Measurements from ENCODE around the gene MBIP. TPM values are rescaled to one million over a fixed set of nuclear protein-coding genes. Genes with fewer than 3 reads are reported as not detected.

The MBIP gene
- total RNA-seq, 1 donor from 2014 or later = 24.5 TPM

GRCh38 chr14:36271222-36271621 lies 49.2 kb downstream of the MBIP start:
- DNase-seq (ENCODE audit: low spot score in 2 of 2) = no peak
- FAIRE-seq = no peak

DNA sequence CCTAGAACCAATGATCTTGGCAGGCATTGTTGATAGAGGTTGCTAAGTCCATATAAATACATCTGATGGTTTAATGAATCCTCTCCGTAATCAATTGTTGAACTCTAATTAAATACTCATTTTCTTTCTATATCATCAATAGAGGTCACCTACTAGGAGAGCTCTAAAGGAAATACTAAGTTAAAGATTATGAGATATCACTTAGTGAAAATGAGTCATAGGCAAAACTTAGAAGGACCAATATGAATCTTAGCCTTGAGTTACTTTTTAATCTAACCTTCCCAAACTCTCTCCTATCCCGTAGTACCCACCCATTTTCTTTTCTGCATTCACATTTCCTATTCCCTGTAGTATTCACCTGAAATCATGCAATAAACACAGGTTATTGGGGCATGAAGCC lies 50.2 kb downstream of the MBIP start:
- DNase-seq (ENCODE audit: low spot score in 2 of 2) (no peak), FAIRE-seq (no peak)

GRCh38 chr14:36268121-36268520 lies 52.3 kb downstream of the MBIP start:
- DNase-seq (ENCODE audit: low spot score in 2 of 2) (no peak), FAIRE-seq (no peak)

DNA sequence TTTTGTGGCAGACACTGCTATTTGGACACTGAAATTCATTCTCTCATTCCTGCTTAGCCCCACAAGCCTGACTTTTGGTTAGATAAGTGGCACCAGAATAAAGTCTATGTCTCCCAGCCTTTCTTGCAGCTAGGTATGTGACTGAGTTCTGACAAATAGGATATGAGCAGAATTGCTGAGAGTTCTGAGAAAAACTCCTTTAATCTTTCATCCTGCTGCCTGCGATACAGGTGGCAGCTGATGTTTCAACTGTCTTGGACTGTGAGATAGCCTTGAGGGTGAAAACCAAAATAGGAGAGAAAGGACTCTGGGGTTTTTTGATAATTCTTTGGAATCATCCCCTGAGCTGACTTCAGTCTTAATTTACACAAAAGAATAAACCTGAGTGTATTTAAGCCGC lies 55.8 kb downstream of the MBIP start:
- DNase-seq (ENCODE audit: low spot score in 2 of 2) = no peak
- FAIRE-seq = no peak

DNA sequence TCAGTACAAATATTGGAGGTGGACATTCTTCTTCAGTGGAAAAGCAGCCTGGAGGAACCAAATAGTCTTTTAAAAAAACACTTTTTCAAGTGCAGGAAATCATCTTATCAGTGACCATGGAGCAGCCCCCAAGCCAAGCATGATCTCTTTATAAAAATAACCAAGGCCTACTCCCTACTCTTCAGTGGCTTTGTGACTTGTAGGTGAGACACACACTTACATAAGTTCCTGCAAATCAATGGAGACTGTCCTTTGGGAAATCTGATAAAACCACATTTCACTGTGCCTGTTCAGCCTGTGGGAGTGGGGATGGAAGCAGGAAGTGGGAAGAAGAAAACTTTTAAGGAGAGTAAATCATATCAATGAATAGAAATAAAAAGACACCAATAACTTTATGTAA lies 56.3 kb downstream of the MBIP start:
- FAIRE-seq (no peak), DNase-seq (ENCODE audit: low spot score in 2 of 2) (no peak)

DNA sequence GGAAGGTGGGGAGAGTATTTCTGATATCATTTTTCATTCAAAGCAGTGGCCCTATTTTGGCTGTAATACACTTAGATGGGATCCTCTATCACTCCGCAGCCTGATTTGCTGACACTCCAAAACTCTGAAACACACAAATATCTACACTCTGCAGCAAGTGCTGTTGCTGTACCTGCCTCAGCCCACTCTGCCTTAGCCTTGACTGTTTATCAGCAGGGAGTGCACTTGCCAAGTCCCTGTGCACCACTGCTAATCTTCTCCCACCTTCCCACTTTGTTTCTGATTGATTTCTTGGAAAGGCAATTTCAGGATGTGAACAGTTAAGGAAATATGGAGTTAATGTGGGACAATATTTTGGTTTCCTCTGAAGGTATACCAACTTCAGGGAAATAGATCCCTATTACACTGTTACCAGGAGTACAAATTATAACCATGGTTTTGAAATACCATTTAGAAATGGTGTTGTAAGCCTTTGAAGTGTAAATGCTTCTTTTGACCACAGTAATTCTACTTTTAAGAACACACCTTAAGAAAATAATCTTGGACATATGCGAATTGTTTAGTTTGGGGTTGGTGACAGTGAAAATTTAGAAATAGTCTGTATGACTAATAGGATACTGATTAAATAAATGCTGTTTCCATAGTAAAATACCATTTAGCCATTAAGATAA lies 59.3 kb downstream of the MBIP start:
- no peak for FAIRE-seq

DNA sequence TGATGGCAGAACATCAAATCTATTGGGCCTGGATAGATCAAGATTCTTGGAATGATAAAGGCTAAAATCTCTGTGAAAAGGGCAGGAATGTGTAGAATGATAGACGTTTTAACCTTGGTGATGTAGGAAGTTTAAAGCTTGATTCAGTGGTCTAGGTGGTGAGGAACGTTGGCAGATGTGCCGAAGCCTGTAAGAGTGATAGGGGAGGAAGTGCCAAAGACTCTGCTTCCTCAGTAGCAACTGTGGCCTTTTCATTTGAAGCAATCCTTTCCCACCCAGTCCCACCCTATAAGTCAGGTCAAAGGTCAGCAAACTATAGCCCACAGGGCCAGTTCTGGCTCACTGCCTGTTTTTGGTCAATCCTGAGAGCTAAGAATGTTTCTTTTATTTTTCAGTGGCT lies 62.2 kb downstream of the MBIP start:
- DNase-seq (ENCODE audit: low spot score in 2 of 2) (no peak), FAIRE-seq (no peak)

More for the DNA sequence above, 59.3 kb downstream of the MBIP start:
- DNase-seq (ENCODE audit: low spot score in 2 of 2) = no peak

DNA sequence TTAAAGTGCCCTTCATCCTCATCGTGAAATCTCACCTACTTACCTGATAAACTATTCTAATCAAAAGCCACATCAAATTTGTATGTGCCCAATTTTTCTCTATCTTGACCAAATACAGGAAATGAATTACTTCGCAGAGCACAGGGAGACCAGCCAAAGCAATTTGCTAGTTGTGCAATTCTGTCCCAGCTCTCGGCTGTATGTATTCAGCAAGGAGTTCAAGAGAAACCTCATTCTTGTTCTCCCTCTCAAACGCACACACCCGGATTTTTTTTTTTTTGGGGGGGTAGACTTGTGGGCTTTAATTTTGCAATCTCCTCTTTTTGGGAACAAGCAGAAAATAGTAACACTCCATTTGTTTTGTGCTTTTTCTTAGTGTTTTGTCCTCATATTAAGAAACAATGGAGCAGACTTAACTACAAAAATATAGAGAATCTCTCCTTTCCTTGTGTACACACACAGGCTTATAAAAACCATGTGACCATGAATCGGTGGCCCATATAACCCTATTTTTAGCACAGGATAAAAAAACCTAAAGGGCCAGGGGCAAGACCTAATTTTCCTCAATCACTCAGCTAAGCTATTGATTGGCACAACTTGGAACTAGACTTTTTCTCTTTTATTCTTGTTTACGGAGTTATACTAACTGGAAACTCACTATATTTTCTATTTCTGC lies 64.2 kb downstream of the MBIP start:
- FAIRE-seq (no peak), DNase-seq (ENCODE audit: low spot score in 2 of 2) (no peak)

DNA sequence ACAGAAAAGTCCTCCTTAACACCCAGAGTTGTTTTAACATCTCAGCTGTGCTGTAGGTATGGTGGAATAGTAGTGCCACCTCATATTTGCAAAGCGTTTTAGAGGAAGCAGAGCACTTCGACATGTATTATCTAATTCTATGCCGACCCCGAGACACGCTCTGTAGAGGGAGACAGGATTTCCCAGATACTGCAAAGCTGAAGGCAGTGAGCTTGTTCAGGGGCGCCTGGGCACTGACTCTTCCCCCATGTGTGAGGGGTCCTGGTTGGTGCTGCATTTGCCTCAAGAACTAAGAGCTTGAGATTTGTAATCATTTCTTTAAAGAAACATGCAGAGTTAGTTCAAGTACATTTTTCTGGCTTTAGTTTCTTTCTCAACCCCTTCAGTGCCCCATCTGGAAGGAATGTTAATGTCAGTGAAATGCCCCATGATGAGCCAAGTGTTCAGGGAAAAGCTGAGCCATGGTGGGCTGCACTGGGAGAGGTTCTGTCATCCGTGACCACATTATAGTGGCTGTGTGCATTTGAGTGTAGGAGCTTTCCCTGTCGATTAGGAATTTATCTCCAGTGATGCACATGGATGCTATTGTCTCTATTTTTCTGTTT lies 66.3 kb downstream of the MBIP start:
- no peak for DNase-seq (ENCODE audit: low spot score in 2 of 2)
- FAIRE-seq = no peak

Other genes with a start within 250 kb of the MBIP start
- gene PTCSC3, start 143.9 kb downstream of the MBIP start, total RNA-seq = not detected
- gene NKX2-1, start 199.6 kb upstream of the MBIP start, total RNA-seq = 0.82 TPM